PFSK-1 (cell line): Measurements from ENCODE around the gene COL6A2.

Source experiments
- FOXP2 ChIP-seq: optimal IDR thresholded peaks from 2 replicates; pipeline ENCODE3; 2011; ENCODE audit warnings: borderline replicate concordance, control low read depth, inconsistent platforms; ENCODE audit not compliant: insufficient read depth; ENCODE audit errors: extremely low read length, extremely low read depth
- POLR2AphosphoS5 ChIP-seq: IDR thresholded peaks from 2 replicates; pipeline ENCODE4 v1.6.1; 2012; ENCODE audit warnings: low read depth, mild to moderate bottlenecking, control low read depth, low read length, moderate library complexity
- SIN3A ChIP-seq: IDR thresholded peaks from 2 replicates; pipeline ENCODE4 v1.6.1; 2012; ENCODE audit warnings: mild to moderate bottlenecking, low read length, moderate library complexity, borderline replicate concordance; ENCODE audit not compliant: insufficient read depth
- TAF1 ChIP-seq: IDR thresholded peaks from 2 replicates; pipeline ENCODE4 v1.6.1; 2012; ENCODE audit warnings: low read length, control low read depth, borderline replicate concordance; ENCODE audit not compliant: insufficient read depth
- TF ChIP-seq, protein P1 (sequence below), 2 experiments: IDR thresholded peaks; 2 replicates each; pipeline versions ENCODE4 v1.6.1 to v1.8.0; 2011 to 2012; ENCODE audit warnings: low read depth in 2 of 2, low read length in 2 of 2, control low read depth in 1 of 2, inconsistent platforms in 1 of 2, mild to moderate bottlenecking in 1 of 2, moderate library complexity in 1 of 2; ENCODE audit not compliant: insufficient read depth in 1 of 2

DNA sequence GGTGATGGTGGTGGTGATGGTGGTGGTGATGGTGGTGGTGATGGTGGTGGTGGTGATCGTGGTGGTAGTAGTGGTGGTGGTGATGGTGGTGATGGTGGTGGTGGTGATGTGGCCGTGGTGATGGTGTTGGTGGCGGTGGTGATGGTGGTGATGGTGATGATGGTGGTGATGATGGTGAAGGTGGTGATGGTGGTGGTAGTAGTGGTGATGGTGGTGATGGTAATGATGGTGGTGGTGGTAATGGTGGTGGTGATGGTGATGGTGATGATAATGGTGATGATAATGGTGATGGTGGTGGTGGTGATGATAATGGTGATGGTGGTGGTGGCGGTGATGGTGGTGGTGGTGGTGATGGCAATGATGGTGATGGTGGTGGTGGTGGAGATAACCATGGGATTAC is 6.8 kb upstream of the COL6A2 start:
- TF ChIP-seq SIN3A = no peak
- TF ChIP-seq TAF1 = no peak
- TF ChIP-seq, protein P1, sequence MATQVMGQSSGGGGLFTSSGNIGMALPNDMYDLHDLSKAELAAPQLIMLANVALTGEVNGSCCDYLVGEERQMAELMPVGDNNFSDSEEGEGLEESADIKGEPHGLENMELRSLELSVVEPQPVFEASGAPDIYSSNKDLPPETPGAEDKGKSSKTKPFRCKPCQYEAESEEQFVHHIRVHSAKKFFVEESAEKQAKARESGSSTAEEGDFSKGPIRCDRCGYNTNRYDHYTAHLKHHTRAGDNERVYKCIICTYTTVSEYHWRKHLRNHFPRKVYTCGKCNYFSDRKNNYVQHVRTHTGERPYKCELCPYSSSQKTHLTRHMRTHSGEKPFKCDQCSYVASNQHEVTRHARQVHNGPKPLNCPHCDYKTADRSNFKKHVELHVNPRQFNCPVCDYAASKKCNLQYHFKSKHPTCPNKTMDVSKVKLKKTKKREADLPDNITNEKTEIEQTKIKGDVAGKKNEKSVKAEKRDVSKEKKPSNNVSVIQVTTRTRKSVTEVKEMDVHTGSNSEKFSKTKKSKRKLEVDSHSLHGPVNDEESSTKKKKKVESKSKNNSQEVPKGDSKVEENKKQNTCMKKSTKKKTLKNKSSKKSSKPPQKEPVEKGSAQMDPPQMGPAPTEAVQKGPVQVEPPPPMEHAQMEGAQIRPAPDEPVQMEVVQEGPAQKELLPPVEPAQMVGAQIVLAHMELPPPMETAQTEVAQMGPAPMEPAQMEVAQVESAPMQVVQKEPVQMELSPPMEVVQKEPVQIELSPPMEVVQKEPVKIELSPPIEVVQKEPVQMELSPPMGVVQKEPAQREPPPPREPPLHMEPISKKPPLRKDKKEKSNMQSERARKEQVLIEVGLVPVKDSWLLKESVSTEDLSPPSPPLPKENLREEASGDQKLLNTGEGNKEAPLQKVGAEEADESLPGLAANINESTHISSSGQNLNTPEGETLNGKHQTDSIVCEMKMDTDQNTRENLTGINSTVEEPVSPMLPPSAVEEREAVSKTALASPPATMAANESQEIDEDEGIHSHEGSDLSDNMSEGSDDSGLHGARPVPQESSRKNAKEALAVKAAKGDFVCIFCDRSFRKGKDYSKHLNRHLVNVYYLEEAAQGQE (IDR thresholded peaks at IDR 0.05; ENCODE audit: insufficient read depth in 1 of 2, low read depth in 2 of 2, low read length in 2 of 2) = no peak
- no peak for TF ChIP-seq POLR2AphosphoS5
- TF ChIP-seq FOXP2 = no peak
